ENCODE results near the gene B3GNT7.

DNA sequence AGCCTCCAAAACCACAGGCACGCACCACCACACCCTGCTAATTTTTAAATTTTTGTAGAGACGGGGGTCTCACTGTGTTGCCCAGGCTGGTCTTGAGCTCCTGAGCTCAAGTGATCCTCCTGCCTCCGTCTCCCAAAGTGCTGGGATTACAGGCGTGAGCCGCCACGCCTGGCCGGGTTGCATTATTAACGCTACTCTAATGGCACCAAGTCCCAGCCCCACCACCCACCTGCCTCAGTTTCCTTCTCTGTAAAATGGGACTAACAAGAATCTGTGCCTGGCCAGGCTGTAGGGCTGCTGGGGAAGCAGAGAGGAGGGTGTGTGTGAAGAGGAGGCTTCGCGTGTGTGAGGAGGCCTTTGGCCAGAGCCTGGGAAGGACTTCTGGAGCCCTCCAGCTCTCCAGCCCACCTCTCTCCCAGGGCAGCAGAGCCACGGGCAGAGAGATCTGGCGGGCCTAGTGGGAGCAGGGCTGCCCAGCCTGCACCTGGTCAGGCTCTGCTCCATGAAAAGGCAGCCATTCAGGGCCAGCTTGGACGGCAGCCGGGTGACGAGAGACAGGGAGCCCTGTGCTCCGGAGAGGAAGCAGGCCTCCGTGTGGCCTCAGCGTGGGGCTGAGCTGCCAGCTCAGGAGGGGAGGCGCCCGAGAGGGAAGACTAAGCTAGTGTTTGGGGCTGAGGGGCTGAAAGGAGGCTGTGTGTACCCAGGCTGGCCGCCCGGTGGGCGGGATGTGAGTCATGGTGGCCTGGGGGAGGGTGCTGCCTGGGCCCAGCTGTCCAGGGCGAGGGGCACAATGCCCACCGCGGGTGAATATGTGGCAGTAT lies 7.4 kb upstream of the B3GNT7 start:
- TF ChIP-seq, protein P1, sequence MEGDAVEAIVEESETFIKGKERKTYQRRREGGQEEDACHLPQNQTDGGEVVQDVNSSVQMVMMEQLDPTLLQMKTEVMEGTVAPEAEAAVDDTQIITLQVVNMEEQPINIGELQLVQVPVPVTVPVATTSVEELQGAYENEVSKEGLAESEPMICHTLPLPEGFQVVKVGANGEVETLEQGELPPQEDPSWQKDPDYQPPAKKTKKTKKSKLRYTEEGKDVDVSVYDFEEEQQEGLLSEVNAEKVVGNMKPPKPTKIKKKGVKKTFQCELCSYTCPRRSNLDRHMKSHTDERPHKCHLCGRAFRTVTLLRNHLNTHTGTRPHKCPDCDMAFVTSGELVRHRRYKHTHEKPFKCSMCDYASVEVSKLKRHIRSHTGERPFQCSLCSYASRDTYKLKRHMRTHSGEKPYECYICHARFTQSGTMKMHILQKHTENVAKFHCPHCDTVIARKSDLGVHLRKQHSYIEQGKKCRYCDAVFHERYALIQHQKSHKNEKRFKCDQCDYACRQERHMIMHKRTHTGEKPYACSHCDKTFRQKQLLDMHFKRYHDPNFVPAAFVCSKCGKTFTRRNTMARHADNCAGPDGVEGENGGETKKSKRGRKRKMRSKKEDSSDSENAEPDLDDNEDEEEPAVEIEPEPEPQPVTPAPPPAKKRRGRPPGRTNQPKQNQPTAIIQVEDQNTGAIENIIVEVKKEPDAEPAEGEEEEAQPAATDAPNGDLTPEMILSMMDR (IDR thresholded peaks at IDR 0.05) = no peak
- no peak for TF ChIP-seq ZFX (IDR thresholded peaks at IDR 0.05; ENCODE audit: borderline replicate concordance)

Data from 22Rv1 (cell line).